ENCODE results near the gene TENM4.

GRCh38 chr11:79082907-79083306, 357.9 kb downstream of the TENM4 start:
- TF ChIP-seq FOXJ3 (CRISPR knock-in tag; IDR thresholded peaks at IDR 0.05; ENCODE audit: borderline replicate concordance): no peak
- no peak for TF ChIP-seq CBFB (CRISPR knock-in tag; IDR thresholded peaks at IDR 0.05; ENCODE audit: low read depth)
- TF ChIP-seq CTCF (IDR thresholded peaks at IDR 0.05): no peak
- no peak for TF ChIP-seq ATF3 (CRISPR knock-in tag; conservative IDR thresholded peaks at IDR 0.05)
- no peak for TF ChIP-seq SP1 (CRISPR knock-in tag; conservative IDR thresholded peaks at IDR 0.05)
- no peak for TF ChIP-seq ATF2 (CRISPR knock-in tag; IDR thresholded peaks at IDR 0.05; ENCODE audit: borderline replicate concordance, low read depth)

All from WTC11 (cell line).